HepG2 (cell line): ENCODE measurements around the gene ME2. TPM values are rescaled to one million over a fixed set of nuclear protein-coding genes. Genes with fewer than 3 reads are reported as not detected.

Experiments used
- ATRX ChIP-seq: sonication (generic); formaldehyde crosslinking; IDR thresholded peaks from 2 replicates; pipeline ENCODE4 v1.4.0; 2020; ENCODE audit warnings: missing genetic modification reagents, borderline replicate concordance
- ERF ChIP-seq: IDR thresholded peaks from 2 replicates; pipeline ENCODE4 v1.6.1; 2018; ENCODE audit warnings: missing biosample characterization, missing genetic modification reagents
- GABPB1 ChIP-seq: IDR thresholded peaks from 2 replicates; pipeline ENCODE4 v1.6.1; 2016; ENCODE audit warnings: mild to moderate bottlenecking, missing genetic modification reagents, moderate library complexity, missing compliant biosample characterization
- GMEB1 ChIP-seq: sonication (generic); formaldehyde crosslinking; IDR thresholded peaks from 2 replicates; pipeline ENCODE4 v1.5.1; 2020; ENCODE audit warnings: missing genetic modification reagents, mild to moderate bottlenecking, borderline replicate concordance
- LBX2 ChIP-seq: sonication (generic); formaldehyde crosslinking; IDR thresholded peaks from 2 replicates; pipeline ENCODE4 v1.5.0; 2020; ENCODE audit warnings: missing genetic modification reagents, mild to moderate bottlenecking, borderline replicate concordance
- MED13 ChIP-seq: sonication (generic); formaldehyde crosslinking; IDR thresholded peaks from 2 replicates; pipeline ENCODE4 v1.5.0; 2020; ENCODE audit warnings: missing genetic modification reagents
- PHF20 ChIP-seq: sonication (generic); formaldehyde crosslinking; IDR thresholded peaks from 2 replicates; pipeline ENCODE4 v1.5.0; 2020; ENCODE audit warnings: mild to moderate bottlenecking, missing genetic modification reagents
- TAF1 ChIP-seq: sonication (generic); formaldehyde crosslinking; IDR thresholded peaks from 2 replicates; pipeline ENCODE4 v1.4.0; 2020; ENCODE audit warnings: missing genetic modification reagents
- TARDBP ChIP-seq: sonication (generic); formaldehyde crosslinking; IDR thresholded peaks from 2 replicates; pipeline ENCODE4 v1.8.0; 2022; ENCODE audit warnings: mild to moderate bottlenecking, missing genetic modification reagents
- TFDP1 ChIP-seq: IDR thresholded peaks from 2 replicates; pipeline ENCODE4 v1.6.1; 2016; ENCODE audit warnings: missing compliant biosample characterization, missing genetic modification reagents, borderline replicate concordance
- ZBED4 ChIP-seq: sonication (generic); formaldehyde crosslinking; IDR thresholded peaks from 2 replicates; pipeline ENCODE4 v1.4.0; 2020; ENCODE audit warnings: missing genetic modification reagents, borderline replicate concordance
- ZFX ChIP-seq: sonication (generic); formaldehyde crosslinking; IDR thresholded peaks from 2 replicates; pipeline ENCODE4 v1.4.0; 2020; ENCODE audit warnings: mild to moderate bottlenecking, low read depth, missing genetic modification reagents, moderate library complexity
- ZNF350 ChIP-seq: sonication (generic); formaldehyde crosslinking; IDR thresholded peaks from 2 replicates; pipeline ENCODE4 v1.4.0; 2020; ENCODE audit warnings: mild to moderate bottlenecking, low read depth, missing genetic modification reagents, borderline replicate concordance
- ZNF44 ChIP-seq: sonication (generic); formaldehyde crosslinking; IDR thresholded peaks from 2 replicates; pipeline ENCODE4 v1.5.1; 2020; ENCODE audit warnings: mild to moderate bottlenecking, missing genetic modification reagents
- ZNF460 ChIP-seq: sonication (generic); formaldehyde crosslinking; IDR thresholded peaks from 2 replicates; pipeline ENCODE4 v1.5.1; 2020; ENCODE audit warnings: missing genetic modification reagents, mild to moderate bottlenecking, borderline replicate concordance
- ZNF569 ChIP-seq: sonication (generic); formaldehyde crosslinking; IDR thresholded peaks from 2 replicates; pipeline ENCODE4 v1.5.0; 2020; ENCODE audit warnings: mild to moderate bottlenecking, missing genetic modification reagents, moderate library complexity, borderline replicate concordance
- ZNF674 ChIP-seq: sonication (generic); formaldehyde crosslinking; IDR thresholded peaks from 2 replicates; pipeline ENCODE4 v1.5.0; 2020; ENCODE audit warnings: low read depth, mild to moderate bottlenecking, missing genetic modification reagents
- ZNF724P ChIP-seq: sonication (generic); formaldehyde crosslinking; IDR thresholded peaks from 2 replicates; pipeline ENCODE4 v1.8.0; 2022; ENCODE audit warnings: missing genetic modification reagents, borderline replicate concordance
- ZNF776 ChIP-seq: sonication (generic); formaldehyde crosslinking; IDR thresholded peaks from 2 replicates; pipeline ENCODE4 v1.4.0; 2020; ENCODE audit warnings: mild to moderate bottlenecking, missing genetic modification reagents
- ZNF780A ChIP-seq: sonication (generic); formaldehyde crosslinking; IDR thresholded peaks from 2 replicates; pipeline ENCODE4 v1.8.0; 2022; ENCODE audit warnings: mild to moderate bottlenecking, missing genetic modification reagents, moderate library complexity
- ZNF878 ChIP-seq: sonication (generic); formaldehyde crosslinking; IDR thresholded peaks from 2 replicates; pipeline ENCODE4 v1.8.1; 2023; ENCODE audit warnings: mild to moderate bottlenecking, missing genetic modification reagents, moderate library complexity
- polyA plus RNA-seq, 8 experiments: library from polyadenylated mRNA; depleted of rRNA in 3 of 8; stranded (reverse) in 7 of 8; unstranded in 1 of 8; fragments of >200 nt; fragmentation: Illumina TruSeq in 4 of 8; extraction: Trizol in 4 of 8; gene quantifications; 2 replicates each; pipeline versions ENCODE4 v1.2.1 to v1.2.3, GENCODE V29; 2011 to 2016; ENCODE audit warnings: low read depth in 4 of 8, missing spikeins in 1 of 8, mixed read lengths in 1 of 8; ENCODE audit not compliant: insufficient read depth in 1 of 8
- total RNA-seq, 5 experiments: library from RNA; depleted of rRNA; stranded (reverse); fragments of >200 nt; fragmentation: Illumina TruSeq; extraction: Trizol; gene quantifications; 2 replicates each; pipeline ENCODE4 v1.2.3, GENCODE V29; 2016; ENCODE audit warnings: low read depth in 1 of 5

The ME2 gene
- total and polyA plus RNA-seq, 2 of the 13 experiments (the other 11 are each of a cell fraction or from before 2014, with no cell fraction given), result 17.3 to 20.6 TPM

GRCh38 chr18:50878345-50879301 is at the start of gene ME2 (continued):
- TF ChIP-seq ZBED4 (CRISPR knock-in tag) (peak; percentile 22; the same call in 1 of the 2 replicates), ZNF776 (CRISPR knock-in tag) (0 out of 2 replicates have a peak, but pooled peaks have one; percentile 9), TAF1 (CRISPR knock-in tag) (peak; percentile 83), ZNF460 (CRISPR knock-in tag) (peak; percentile 32; the same call in 1 of the 2 replicates), ZNF350 (peak; percentile 60; the same call in 1 of the 2 replicates), LBX2 (CRISPR knock-in tag) (peak; percentile 15; the same call in 1 of the 2 replicates), ZNF569 (CRISPR knock-in tag) (peak; percentile 53; the same call in 1 of the 2 replicates), GABPB1 (CRISPR knock-in tag) (peak; percentile 92), ATRX (CRISPR knock-in tag) (no peak), PHF20 (peak; percentile 29; the same call in 1 of the 2 replicates), ERF (CRISPR knock-in tag) (peak; percentile 14; the same call in 1 of the 2 replicates), TARDBP (peak; percentile 62; the same call in 1 of the 2 replicates), ZNF44 (CRISPR knock-in tag) (no peak), ZNF674 (CRISPR knock-in tag) (0 out of 2 replicates have a peak, but pooled peaks have one; percentile 29), TFDP1 (CRISPR knock-in tag) (peak; percentile 71; the same call in 1 of the 2 replicates), MED13 (CRISPR knock-in tag) (peak; percentile 39; the same call in 1 of the 2 replicates), ZNF724P (CRISPR knock-in tag) (no peak; the same call in 1 of the 2 replicates), ZNF780A (CRISPR knock-in tag) (0 out of 2 replicates have a peak, but pooled peaks have one; percentile 39), GMEB1 (CRISPR knock-in tag) (peak; percentile 40; the same call in 1 of the 2 replicates), ZFX (peak; percentile 96), ZNF878 (CRISPR knock-in tag) (peak; percentile 66; the same call in 1 of the 2 replicates)
